ENCODE data around the gene GAL3ST1. TPM values are rescaled to one million over a fixed set of nuclear protein-coding genes. Genes with fewer than 3 reads are reported as not detected.

The GAL3ST1 gene
- total RNA-seq, 1 donor from 2014 or later = 5.0 TPM

- Mint-ChIP-seq H3K27ac (no peak overlapping the region), H3K36me3 (peaks cover 3% of the 10 kb centered on the region), H3K4me3 (no peak overlapping the region), H3K4me1 (ENCODE audit: unreplicated experiment) (peaks cover 2% of the 10 kb centered on the region), H3K27me3 (no peaks in the 10 kb centered on the region), H3K9me3 (no peaks in the 10 kb centered on the region)
- TF ChIP-seq CTCF (conservative IDR thresholded peaks at IDR 0.05) = no peak
- no peak for DNase-seq (ENCODE audit: extremely low spot score, unreplicated experiment)
Observed at GRCh38 chr22:30614268-30614667, 39.8 kb upstream of the GAL3ST1 start.

DNA sequence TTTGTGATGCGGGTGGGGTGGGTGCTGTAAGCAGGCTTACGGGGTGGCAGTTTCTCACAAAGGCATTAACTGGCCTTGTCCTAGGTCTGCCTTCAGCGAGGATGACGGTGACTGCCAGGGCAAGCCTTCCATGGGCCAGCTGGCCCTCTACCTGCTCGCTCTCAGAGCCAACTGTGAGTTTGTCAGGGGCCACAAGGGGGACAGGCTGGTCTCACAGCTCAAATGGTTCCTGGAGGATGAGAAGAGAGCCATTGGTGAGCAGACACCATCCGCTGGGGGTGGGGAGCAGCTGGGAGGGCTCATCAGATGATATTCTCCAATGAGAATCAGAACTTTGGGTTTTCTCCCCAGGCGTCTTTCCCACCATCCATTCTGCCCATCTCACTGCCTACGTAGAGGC lies 38.3 kb upstream of the GAL3ST1 start:
- no peak for TF ChIP-seq CTCF (conservative IDR thresholded peaks at IDR 0.05)
- H3K27ac Mint-ChIP-seq = no peak overlapping the region
- DNase-seq (ENCODE audit: extremely low spot score, unreplicated experiment) = no peak
- no peaks in the 10 kb centered on the region for H3K9me3 Mint-ChIP-seq
- no peaks in the 10 kb centered on the region for H3K27me3 Mint-ChIP-seq
- H3K4me3 Mint-ChIP-seq = no peak overlapping the region
- H3K4me1 Mint-ChIP-seq (ENCODE audit: unreplicated experiment) = peaks cover 9% of the 10 kb centered on the region
- H3K36me3 Mint-ChIP-seq = peaks cover 3% of the 10 kb centered on the region

DNA sequence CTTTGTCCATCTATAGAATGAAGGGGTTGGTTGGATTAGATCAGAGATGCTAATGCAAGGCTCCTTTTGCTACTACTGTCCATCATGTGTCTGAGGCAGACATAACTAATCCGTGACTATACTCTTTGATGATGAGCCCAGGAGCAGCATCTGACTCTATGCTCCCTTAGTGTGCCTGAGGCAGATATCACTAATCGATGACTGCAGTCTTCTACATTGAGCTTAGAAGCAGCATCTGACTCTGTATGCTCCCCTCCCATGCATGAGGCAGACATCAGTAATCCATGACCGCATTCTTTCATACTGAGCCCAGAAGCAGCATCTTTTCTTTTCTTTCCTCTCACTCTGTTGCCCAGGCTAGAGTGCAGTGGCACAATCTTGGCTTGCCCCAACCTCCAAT lies 36.7 kb upstream of the GAL3ST1 start:
- Mint-ChIP-seq H3K27me3 (no peaks in the 10 kb centered on the region), H3K4me3 (no peak overlapping the region), H3K4me1 (ENCODE audit: unreplicated experiment) (peaks cover 20% of the 10 kb centered on the region), H3K9me3 (no peaks in the 10 kb centered on the region), H3K36me3 (peaks cover 3% of the 10 kb centered on the region), H3K27ac (no peak overlapping the region)
- no peak for TF ChIP-seq CTCF (conservative IDR thresholded peaks at IDR 0.05)
- no peak for DNase-seq (ENCODE audit: extremely low spot score, unreplicated experiment)

DNA sequence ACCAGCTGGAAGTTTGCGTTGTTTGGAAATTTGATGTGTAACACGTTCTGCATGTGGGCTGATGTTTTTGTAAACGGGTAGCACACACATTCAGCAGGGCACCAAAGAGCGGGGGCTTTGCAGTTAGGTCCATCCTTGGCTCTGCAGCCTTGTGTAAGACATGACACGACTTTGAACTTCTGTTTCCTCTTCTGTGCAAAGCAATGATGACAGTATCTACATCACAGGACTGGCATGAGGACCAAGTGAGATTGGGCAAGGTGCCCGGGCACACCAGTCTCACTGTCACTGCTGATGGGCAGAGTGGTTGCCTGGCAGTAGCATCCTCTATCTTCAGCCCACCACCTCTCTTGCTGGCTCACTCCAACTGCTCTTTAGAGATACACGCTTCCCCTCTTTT lies 35.8 kb upstream of the GAL3ST1 start:
- Mint-ChIP-seq H3K36me3 (no peaks in the 10 kb centered on the region), H3K4me3 (no peak overlapping the region), H3K4me1 (ENCODE audit: unreplicated experiment) (peaks cover 28% of the 10 kb centered on the region), H3K27me3 (no peaks in the 10 kb centered on the region), H3K27ac (no peak overlapping the region), H3K9me3 (no peaks in the 10 kb centered on the region)
- no peak for TF ChIP-seq CTCF (conservative IDR thresholded peaks at IDR 0.05)
- no peak for DNase-seq (ENCODE audit: extremely low spot score, unreplicated experiment)

DNA sequence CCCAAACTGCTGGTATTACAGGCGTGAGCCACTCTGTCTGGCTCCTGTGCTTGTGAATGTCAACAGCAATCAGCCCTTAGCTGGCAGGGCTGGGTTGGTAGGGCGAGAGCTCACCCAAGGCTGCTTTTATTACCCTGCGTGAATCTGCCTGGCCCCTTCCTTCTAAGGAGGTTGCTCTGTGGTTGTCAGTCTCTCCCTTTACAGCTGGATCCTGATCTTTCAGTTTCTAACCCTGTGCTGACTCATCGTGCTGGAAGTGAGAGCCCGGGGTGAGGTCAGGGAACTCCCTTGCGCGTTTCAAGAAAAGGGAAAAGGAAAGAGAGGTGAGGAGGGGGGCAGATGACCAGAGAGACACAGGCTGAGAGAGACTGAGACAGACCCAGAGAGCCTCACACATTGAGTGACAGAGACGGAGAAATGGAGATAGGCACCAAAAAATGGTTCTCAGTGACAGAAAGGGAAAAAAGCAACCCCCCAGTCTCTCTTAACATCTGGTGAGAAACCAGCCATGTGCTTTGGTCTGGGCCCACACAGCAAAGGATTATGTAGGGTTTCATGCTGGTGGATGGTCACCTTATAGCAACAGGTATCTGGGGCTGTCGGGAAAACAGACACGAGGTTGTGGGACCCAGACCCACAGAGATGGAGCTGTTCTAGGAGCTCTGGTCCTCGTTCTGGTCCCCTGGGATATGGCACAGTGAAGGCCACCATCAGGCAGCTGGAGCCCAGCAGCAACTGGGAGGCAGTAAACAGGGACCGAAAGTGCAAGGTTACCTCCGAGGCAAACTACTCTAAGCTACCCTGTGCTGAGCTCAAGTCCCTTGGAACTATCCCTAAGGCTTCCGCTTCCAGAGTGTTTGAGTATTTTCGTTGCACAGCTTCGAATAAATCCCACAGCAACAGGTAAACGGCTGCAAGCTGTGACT lies 35.1 kb upstream of the GAL3ST1 start:
- no peak for TF ChIP-seq CTCF (conservative IDR thresholded peaks at IDR 0.05)
- Mint-ChIP-seq H3K4me3 (peak overlapping the region; percentile 67), H3K27me3 (no peaks in the 10 kb centered on the region), H3K27ac (peak overlapping the region; percentile 65), H3K9me3 (no peaks in the 10 kb centered on the region), H3K36me3 (no peaks in the 10 kb centered on the region), H3K4me1 (ENCODE audit: unreplicated experiment) (peaks cover 28% of the 10 kb centered on the region)
- no peak for DNase-seq (ENCODE audit: extremely low spot score, unreplicated experiment)
